Stimulated activated CD4-positive, alpha-beta T cell treated with anti-CD3 and anti-CD28 coated beads, Interleukin-15, amount 100 ng/mL, for 24 hours (primary cell): Measurements from ENCODE around the gene ZNF593.
A peak's percentile ranks its signal among the peaks of the same experiment; 100 is the strongest.

Source experiments
- DNase-seq: peaks from one replicate; pipeline ENCODE4 v3.0.0-alpha.2; 2020

ZNF593 gene

DNA sequence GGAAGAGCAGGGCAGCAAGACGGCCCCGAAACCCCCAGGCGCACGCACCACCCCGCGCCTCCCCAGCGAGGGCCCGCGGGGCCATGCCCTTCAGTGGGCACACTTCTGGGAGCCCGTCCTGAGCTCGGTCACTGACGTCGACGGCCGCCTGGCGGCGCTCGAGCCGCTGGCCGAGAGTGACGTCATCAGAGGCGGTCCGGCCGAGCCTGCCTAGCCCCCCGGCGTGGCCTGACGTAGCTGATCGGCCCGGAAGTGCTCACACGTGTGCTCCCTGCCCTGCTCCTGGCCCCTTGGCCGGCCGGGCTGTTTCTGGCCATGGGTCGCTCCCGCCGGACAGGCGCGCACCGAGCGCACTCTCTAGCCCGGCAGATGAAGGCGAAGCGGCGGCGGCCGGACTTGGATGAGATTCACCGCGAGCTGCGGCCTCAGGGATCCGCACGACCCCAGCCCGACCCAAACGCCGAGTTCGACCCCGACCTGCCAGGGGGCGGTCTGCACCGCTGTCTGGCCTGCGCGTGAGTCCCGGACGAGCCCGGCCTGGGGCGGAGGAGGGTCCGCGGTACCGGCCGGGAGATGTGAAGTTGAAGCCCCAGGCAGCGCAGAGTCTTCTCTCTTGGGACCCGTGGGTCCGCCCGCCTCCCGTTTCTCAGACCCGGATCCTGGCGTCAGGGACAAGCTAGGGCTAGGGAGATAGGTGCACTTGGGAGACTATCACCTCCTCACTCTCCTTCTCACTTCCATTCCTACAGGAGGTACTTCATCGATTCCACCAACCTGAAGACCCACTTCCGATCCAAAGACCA, at the start of gene ZNF593:
ZNF593 (plus strand) TSS at position 240 of the 803 bp plus-strand sequence; CDS start at position 316, 76 bp downstream.
- DNase-seq = peak; percentile 94

DNA sequence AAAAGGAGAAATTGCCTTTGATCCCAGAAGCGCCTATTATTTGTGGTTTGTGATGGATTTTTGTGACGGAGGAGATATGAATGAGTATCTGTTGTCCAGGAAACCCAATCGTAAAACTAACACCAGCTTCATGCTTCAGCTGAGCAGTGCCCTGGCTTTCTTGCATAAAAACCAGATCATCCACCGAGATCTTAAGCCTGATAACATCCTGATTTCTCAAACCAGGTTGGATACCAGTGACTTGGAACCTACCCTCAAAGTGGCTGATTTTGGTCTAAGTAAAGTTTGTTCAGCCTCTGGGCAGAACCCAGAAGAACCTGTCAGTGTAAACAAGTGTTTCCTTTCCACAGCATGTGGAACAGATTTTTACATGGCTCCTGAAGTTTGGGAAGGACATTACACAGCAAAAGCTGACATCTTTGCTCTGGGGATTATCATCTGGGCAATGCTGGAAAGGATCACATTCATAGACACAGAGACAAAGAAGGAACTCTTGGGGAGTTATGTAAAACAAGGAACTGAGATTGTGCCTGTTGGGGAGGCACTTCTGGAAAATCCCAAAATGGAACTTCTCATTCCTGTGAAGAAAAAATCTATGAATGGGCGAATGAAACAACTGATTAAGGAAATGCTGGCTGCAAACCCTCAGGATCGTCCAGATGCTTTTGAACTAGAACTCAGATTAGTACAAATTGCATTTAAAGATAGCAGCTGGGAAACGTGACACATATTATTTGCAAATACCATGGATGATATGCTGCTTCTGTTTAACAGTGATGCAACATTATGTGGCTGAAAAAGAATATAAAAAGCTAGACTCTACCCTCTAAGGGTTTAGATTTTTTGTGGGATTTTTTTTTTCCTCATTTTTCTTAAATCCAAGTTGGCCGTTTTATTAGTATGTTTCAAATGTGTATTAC, 47.6 kb upstream of the ZNF593 start:
- no peak for DNase-seq

DNA sequence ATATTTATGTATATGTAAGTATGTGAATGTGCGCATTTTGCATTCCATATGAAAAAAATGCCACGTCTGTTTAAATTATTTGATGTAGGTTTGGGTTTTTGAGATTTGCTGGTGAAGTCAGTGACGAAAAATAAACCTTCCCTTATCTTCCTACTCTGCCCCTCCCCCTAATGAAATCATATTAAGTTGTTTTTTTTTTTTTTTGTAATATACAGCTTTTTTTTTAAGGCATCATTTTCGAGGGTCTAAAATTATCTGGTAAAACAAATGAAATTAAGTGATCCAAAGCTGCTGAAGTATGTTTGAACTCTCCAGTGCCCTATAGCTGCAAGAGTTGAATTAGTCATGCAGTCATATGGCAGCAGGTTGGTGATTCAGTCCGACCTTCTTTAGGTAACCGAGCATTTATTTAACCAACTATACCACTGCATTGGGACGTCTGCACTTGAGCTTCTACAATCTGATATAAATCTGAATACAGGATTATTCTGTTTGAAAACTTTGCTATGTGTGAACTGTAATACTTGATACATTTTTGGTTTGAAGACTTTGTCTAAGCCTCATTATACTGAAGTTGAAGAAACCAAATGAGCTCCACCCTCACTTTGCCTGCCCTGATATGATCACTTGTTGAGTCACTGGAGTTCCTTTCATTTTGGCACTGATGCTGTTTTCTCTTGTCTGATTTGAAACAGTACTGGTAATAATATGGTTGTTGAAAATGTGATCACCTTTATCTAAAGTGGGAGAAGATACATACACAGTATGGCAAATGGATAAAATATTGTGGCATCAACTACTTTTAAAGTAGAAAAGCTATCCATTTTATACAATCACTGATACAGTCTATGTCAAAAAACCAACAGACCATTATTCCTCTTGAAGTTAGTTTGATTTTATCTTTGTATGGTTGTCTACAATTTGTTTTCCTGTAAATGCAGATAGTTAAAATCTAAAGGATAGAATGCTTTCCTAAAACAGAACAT, 46.4 kb upstream of the ZNF593 start:
- DNase-seq = peak; percentile 12

DNA sequence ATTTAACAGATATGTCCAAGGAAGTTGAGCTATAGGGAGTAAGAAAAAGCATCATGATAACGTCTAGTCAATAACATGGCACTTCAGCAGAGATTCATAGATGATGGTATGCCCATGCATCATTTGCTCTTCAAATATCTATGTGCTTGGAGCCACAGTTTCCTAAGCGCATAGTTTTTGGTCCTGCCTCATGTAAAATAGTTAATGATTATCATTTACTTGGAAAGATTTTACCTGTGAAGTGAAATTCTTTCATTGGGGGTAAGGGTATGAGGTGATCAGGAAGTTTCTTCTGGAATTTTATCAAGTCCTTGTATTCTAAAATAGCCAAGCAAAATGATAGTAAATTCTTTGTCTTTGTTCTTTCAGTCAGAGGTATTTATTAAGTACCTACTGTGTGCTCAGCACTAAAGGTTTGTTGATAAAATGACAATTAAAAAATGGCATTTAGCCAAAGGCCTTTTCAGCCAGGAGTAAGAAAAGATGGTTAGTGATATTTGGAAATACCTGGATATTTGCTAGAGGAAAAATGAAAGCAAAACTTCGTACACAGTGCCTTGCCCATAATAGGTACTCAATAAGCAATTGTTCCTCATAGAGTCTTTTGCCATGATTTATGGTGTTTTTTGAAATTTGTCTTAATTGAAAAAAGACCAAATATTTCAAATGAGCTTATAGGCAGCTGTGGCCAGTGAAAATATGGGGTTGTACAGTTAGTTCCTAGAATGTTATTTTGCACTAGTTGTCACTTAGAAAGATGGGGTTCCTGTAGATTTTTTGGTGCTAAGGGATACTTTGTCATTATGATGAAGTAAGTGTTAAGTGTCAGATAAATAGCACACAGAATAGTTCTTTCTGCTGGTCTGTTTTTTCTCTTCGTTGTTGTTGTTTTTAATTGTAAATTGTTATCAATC, 45.0 kb upstream of the ZNF593 start:
- DNase-seq = no peak

DNA sequence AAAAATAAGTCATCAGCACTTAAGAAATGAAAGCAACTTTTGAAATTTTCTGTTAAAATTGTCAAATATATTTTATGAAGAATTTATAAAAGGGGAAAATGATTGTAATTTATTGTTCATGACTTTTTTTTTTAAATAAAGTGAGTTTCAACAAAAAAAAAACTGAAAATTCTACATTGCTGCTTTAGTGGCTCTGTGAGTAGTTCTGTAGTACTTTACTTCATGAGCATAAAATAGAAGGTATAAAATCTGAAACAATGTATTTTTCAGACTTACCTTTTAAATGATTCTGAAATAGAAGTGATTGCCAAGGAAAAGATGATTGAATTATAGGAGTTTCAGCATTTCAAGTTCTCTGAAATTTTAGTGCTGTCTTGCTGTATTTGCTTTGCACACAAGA, 44.3 kb upstream of the ZNF593 start:
- no peak for DNase-seq

DNA sequence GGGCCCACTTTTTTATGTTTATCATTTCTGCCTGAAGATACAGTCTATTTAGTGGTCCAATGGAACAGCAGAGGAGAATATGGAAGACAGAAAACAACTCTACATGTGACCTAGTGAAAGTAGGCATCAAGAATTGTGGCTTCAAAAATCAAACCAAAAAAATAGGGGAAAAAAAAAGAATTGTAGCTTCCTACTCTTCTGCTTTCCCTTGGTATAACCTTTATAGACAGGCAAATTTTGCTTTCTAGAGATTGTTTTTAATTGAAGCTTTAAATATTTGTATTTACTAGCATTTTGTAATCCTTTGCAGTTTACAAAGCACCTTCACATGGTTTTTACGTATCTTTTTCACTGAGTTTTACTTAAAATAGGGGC, 43.8 kb upstream of the ZNF593 start:
- DNase-seq = no peak

DNA sequence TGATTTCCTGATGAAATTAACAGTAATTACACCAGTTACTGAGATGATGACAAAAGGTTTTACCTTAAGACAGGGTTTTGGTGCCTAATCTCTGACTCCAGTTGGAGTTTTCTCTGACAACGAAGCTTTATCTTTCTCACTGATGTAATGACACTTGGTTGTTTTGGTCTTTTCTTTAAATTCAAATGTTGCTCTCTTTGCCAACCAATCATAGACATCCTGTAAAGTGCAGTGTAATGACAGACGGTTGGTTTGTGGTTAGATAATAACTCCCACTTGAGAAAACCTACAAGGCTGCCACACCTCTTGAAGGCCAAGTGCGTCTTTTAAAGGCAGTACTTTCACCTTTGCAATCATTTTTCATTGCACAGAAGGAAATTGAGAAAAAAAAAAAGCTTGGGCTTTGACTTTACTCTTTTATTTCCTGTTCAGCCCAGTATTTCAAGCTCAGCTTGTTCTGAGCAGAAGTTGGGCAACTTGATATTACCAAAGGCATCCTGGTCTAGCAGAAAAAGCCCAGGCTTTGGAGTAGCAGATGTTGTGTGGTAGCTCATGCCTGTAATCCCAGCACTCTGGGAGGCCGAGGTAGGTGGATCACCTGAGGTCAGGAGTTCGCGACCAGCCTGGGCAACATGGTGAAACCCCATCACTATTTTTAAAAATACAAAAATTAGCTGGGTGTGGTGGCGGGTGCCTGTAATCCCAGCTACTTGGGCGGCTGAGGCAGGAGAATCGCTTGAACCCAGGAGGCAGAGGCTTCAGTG, 43.2 kb upstream of the ZNF593 start:
- DNase-seq = peak; percentile 36

DNA sequence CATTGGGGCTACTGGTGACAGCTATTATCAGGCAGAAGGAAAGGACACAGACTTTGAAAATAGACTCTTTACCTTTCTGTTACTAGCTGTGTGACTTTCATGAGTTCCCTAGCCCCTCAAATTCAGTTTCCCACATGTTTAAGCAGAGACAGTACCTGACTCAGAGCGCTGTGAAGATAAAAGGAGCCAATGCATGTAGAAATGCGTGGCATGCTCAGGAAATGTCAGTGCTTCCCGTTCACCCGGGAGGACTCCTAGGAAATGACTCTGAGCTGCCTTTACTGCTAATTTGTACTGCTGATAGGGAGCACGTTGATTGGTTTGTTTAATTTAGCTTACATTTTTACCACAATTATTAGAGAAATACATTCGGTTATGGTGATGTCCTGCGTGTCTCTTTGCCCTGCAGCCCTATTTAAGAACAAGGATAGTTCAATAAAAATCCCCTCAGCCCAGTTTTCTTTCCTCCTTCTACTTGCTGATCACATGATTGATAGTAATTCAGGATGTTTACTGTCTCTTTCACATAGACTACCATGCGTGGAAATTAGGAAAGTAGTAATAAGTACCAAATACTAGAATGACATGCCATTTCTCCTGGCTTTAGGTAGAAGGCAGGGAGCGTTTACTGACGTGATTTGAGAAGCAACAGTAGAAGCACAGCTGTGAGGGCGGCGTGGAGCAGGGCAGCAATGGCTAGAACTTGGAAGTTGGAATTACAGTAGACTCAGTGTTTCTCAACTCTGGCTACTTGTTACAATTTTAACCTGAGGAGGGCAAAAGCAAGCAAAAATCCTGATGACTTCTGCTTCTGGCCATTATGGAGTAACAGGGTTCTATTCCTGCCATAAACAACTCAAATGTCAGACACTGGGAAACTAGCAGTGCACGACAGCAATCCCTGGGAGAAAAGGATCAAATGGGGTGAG, 42.2 kb upstream of the ZNF593 start:
- peak; percentile 9 for DNase-seq

DNA sequence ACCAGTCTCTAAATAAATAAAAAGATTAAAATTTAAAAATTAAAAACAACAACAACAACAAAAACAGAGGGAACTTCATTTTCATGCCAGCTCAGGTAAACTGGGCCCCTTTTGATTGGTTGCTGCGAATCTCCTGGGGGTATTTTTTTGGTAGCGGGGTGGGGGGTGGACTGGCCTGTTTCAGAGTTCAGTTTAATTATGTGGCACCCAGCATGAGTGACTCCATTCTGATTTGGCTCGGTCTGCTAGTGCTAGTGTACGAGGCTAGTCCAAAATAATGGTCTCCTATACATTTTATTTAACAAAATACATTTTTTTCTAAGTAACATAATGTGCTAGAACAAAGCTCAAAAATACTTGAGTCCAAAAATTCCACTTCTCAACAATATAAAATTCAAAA, 39.9 kb upstream of the ZNF593 start:
- DNase-seq = no peak

DNA sequence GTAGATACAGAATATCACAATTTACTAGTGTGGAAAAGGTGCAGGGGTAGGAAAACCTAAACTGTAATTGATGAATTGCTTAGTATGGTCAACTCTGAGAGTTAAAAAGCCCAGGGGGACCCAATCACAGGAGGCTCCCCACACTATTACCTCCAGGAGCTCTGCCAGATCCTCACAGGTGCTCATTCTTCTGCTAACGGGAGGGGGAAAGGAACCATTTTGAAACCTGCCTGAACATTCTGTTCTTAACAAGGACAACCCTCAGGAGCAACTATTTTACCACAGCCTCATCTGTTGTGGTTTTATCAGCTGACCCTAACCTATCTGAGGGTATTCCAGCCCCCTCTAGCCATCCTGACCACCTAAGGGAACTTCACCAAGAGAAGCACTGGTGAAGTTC, 39.0 kb upstream of the ZNF593 start:
- no peak for DNase-seq

DNA sequence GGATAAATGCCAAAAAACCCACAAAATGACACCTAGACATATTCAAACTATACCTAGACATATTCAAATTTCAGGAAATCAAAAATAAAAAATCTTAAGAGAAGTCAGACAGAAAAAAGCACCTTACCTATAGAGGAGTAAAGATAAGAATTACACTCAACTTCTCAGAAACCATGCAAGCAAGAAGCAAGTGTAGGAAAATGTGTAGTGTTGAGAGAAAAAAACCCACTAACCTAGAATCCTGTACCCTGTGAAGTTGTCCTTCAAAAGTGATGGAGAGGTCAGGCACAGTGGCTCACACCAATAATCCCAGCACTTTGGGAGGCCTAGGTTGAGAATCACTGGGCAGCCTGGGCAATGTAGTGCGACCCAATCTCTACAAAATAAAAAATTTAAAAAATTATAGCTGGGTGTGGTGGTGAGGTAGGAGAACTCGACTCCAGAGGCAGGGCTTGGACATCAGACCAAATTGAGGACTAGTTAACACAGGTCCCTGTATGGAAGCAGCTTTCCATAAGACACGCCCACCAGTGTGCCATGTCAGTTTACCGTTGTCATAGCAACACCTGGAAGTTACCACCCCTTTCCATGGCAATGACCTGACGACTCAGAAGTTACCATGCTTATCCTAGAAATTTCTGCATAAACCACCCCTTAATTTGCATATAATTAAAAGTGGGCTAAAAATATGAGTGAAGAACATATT, 37.4 kb upstream of the ZNF593 start:
- no peak for DNase-seq

DNA sequence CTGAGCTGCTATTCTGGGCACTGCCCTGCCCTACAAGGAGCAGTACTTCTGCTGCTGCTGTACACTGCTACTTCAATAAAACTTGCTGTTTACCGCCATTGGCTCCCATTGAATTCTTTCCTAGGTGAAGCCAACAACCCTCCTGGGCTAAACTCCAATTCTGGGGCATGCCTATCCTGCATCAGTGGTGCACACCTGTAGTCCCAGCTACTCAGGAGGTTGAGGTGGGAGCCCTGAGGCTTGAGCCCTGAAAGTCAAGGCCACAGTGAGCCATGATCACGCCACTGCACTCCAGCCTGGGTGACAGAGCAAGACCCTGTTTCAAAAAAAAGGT, 36.9 kb upstream of the ZNF593 start:
- no peak for DNase-seq

DNA sequence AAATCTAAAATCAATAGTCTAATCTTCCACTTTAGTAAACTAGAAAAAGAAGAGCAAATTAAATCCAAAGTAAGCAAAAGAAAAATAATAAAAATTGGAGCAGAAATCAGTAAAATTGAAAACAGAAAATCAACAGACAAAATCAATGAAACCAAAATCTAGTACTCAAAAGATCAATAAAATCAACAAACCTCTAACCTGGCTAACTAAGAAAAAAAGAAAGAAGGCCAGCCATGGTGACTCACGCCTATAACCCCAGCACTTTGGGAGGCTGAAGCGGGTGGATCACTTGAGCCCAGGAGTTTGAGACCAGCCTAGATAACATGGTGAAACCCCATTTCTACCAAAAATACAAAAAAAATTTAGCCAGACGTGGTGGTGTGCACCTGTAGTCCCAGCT, 35.2 kb upstream of the ZNF593 start:
- DNase-seq = no peak

DNA sequence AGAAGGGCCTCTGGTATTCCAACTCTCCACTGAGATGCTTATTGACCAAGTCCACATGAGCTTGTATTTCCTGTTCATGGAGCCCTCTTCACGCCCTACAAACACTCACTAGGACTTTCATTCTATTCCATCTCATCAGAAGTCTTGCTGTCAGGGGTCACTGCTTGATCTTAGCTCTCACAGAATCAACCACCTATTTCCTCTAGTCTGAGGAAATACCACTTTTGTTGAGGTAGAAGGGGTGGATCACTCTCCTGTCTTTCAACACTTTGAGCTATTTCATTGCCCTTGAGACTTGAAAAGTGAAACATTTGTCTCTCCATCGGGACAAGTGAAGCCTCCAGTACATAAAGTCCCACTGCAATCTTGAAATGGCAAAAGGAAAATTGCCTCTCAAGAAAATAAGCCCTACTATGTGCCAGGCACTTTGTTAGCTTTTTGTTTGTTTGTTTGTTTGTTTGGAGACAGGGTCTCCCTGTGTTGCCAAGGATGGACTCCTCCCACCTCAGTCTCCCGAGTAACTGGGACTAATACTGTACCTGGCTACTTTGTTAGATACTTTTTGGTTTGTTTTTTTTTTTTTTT, 30.6 kb upstream of the ZNF593 start:
- DNase-seq = no peak

DNA sequence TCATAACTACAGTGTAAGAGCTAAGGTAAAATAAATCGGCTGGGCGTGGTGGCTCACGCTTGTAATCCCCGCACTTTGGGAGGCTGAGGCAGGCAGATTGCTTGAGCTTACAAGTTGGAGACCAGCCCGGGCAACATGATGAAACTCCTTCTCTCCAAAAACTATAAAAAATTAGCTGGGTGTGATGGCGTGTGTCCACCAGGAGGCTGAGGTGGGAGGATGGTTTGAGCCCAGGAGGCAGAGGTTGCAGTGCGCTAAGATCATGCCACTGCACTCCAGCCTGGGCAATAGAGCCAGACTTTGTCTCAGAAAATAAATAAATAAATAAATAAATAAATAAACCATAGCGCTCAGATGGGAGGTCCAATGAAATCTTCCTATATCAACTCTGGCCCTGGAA, 27.5 kb upstream of the ZNF593 start:
- no peak for DNase-seq

DNA sequence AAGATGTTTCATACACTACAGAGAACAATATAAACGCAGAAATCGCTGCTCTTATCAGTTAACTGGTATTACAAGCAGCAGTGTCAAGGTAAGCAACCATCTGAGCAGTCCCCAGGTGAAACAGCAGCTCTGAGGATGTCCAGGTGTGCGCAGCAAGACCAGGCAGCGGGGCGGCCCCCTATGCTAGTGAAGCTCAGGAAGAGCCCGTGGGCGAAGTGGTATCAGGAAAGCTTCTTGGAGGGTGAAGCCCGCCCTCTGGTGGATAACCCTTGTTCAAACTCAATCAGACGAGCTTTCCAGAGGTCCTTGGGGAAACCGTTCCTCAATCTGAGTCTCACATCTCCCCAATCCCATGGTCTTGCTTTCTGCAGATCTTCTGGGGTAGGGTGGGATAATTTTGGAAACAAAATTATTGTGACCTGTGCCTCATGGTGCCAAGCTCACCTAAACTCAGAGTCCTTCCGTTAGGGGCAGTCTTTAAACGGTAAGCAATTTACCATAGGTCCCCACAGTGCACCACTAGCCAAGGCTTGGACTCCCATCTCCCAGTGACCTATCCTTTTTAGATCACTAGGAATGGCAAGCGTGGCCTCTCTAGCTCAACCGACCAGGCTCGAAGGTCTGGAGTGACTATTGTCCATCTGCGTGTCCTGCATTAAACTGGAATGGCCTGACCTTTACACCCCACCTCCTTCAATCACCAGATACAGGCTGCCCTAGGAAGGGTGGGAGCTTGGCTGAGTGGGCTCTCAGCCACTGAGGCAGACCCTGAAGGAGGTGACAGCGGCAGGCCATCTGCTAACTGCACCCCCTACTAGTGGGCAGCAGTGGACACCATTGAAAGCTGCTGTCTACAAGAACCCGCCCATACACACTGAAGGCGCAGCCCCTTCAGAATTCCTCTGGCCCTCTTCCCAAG, 24.4 kb upstream of the ZNF593 start:
- DNase-seq = peak; percentile 83

DNA sequence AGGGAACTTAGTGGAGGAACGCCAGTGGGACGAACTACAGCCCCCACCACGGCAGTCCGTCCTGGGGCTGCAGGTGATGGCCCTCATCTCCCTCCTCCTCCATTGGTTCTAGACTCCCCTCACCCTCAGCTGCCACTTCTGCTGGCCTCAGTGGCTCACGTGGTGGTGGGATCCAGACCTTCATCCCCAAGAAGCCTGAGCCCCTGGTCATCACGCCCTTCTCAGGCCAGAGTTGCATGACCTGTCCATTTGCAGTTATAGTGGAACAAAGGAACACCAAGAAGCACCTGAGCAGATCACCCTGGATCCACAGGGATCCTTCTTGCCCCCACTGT, 23.8 kb upstream of the ZNF593 start:
- no peak for DNase-seq

DNA sequence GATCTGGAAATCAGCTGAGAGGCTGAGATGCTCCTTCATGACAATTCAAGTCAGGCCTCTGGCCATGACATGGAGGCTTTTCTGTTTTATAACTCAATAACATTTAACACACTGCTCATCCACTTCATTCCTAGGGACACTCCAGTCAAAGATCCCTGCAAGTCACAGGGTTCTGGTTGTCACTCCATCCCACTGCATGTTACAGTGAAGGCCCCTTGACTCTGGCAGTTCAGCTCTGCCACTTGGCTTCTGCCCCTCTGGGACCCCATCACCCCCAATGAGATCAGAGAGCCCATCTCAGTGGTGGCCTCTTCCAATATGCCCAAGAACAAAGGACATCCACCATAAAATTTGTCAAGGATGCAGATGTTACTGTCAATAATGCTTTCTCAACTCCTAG, 20.8 kb upstream of the ZNF593 start:
- DNase-seq = no peak
